K562 (cell line): ENCODE measurements around the gene GPX7. TPM values are rescaled to one million over a fixed set of nuclear protein-coding genes. Genes with fewer than 3 reads are reported as not detected.

Source experiments
- ADNP ChIP-seq: fragments of 200-800 bp; sonication (Bioruptor generic); IDR thresholded peaks from 2 replicates; pipeline ENCODE4 v1.6.1; 2016; ENCODE audit warnings: missing genetic modification characterization, missing compliant biosample characterization
- DPF2 ChIP-seq: fragments of 450-650 bp; IDR thresholded peaks from 2 replicates; pipeline ENCODE4 v1.6.1; 2016
- FOXJ2 ChIP-seq: fragments of 200-800 bp; sonication (Bioruptor generic); IDR thresholded peaks from 2 replicates; pipeline ENCODE4 v1.6.1; 2016; ENCODE audit warnings: missing genetic modification characterization, missing compliant biosample characterization
- GABPB2 ChIP-seq: fragments of 250-450 bp; sonication (Bioruptor Pico); conservative IDR thresholded peaks from 2 replicates; pipeline ENCODE4 v1.5.1; 2021; ENCODE audit warnings: mild to moderate bottlenecking
- GATAD2B ChIP-seq: fragments of 450-650 bp; IDR thresholded peaks from 2 replicates; pipeline ENCODE4 v1.6.1; 2017; ENCODE audit warnings: mild to moderate bottlenecking, borderline replicate concordance
- ZSCAN29 ChIP-seq: fragments of 450-650 bp; IDR thresholded peaks from 2 replicates; pipeline ENCODE4 v1.6.1; 2017
- polyA plus RNA-seq, 8 experiments: library from polyadenylated mRNA; depleted of rRNA in 4 of 8; stranded (reverse) in 5 of 8; unstranded in 3 of 8; fragments of >200 nt; fragmentation: Nextera tagmentation in 2 of 8; fragmentation: Illumina TruSeq in 1 of 8; extraction: Ambion mirVana in 2 of 8; extraction: Trizol in 1 of 8; gene quantifications; 2 replicates each; pipeline versions ENCODE4 v1.2.1 to v1.2.3, GENCODE V29; 2011 to 2014; ENCODE audit warnings: inconsistent platforms in 1 of 8, missing spikeins in 1 of 8
- total RNA-seq, 7 experiments: library from RNA; depleted of rRNA in 6 of 7; stranded (reverse); fragments of >200 nt in 6 of 7; fragmentation: Illumina TruSeq in 2 of 7; extraction: Trizol in 2 of 7; gene quantifications; 2 replicates each; pipeline versions ENCODE4 v1.2.1 to v1.2.3, GENCODE V29; 2011 to 2021; ENCODE audit warnings: low replicate concordance in 1 of 7
- TF ChIP-seq, protein P1 (sequence below): fragments of 450-650 bp; IDR thresholded peaks from 2 replicates; pipeline ENCODE4 v1.6.1; 2016; ENCODE audit warnings: mild to moderate bottlenecking, moderate library complexity
- TF ChIP-seq, protein P2 (sequence below), 2 experiments: fragments of 450-650 bp; IDR thresholded peaks; 2 replicates each; pipeline ENCODE4 v1.6.1; 2018; ENCODE audit warnings: mild to moderate bottlenecking in 2 of 2, low read depth in 1 of 2; ENCODE audit not compliant: partially characterized antibody in 2 of 2
- TF ChIP-seq, protein P3 (sequence below): fragments of 250-450 bp; sonication (Bioruptor Pico); IDR thresholded peaks from 2 replicates; pipeline ENCODE4 v1.4.0; 2020; ENCODE audit warnings: borderline replicate concordance

Gene GPX7
- total and polyA plus RNA-seq, 9 of the 15 experiments (the other 6 are each of a cell fraction or from before 2014, with no cell fraction given): 0.08 TPM; not detected in 8

DNA sequence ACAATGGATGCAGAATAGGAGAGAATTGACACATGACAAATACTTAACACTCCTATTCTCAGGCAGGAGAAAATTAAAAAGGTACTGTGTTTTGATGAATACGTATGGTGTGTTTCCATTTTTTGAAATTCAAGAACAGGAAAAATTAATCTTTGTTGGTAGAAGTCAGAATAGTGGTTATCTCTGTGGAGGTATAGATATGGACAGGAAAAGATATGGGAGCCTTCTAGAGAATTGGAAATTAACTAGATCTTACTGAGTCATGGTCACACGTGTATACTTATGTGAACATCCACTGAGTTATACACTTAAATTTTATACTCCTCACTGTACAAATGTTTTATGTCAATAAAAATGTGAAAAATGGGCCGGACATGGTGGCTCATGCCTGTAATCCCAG is 39.4 kb upstream of the GPX7 start (continued):
- TF ChIP-seq, protein P1, sequence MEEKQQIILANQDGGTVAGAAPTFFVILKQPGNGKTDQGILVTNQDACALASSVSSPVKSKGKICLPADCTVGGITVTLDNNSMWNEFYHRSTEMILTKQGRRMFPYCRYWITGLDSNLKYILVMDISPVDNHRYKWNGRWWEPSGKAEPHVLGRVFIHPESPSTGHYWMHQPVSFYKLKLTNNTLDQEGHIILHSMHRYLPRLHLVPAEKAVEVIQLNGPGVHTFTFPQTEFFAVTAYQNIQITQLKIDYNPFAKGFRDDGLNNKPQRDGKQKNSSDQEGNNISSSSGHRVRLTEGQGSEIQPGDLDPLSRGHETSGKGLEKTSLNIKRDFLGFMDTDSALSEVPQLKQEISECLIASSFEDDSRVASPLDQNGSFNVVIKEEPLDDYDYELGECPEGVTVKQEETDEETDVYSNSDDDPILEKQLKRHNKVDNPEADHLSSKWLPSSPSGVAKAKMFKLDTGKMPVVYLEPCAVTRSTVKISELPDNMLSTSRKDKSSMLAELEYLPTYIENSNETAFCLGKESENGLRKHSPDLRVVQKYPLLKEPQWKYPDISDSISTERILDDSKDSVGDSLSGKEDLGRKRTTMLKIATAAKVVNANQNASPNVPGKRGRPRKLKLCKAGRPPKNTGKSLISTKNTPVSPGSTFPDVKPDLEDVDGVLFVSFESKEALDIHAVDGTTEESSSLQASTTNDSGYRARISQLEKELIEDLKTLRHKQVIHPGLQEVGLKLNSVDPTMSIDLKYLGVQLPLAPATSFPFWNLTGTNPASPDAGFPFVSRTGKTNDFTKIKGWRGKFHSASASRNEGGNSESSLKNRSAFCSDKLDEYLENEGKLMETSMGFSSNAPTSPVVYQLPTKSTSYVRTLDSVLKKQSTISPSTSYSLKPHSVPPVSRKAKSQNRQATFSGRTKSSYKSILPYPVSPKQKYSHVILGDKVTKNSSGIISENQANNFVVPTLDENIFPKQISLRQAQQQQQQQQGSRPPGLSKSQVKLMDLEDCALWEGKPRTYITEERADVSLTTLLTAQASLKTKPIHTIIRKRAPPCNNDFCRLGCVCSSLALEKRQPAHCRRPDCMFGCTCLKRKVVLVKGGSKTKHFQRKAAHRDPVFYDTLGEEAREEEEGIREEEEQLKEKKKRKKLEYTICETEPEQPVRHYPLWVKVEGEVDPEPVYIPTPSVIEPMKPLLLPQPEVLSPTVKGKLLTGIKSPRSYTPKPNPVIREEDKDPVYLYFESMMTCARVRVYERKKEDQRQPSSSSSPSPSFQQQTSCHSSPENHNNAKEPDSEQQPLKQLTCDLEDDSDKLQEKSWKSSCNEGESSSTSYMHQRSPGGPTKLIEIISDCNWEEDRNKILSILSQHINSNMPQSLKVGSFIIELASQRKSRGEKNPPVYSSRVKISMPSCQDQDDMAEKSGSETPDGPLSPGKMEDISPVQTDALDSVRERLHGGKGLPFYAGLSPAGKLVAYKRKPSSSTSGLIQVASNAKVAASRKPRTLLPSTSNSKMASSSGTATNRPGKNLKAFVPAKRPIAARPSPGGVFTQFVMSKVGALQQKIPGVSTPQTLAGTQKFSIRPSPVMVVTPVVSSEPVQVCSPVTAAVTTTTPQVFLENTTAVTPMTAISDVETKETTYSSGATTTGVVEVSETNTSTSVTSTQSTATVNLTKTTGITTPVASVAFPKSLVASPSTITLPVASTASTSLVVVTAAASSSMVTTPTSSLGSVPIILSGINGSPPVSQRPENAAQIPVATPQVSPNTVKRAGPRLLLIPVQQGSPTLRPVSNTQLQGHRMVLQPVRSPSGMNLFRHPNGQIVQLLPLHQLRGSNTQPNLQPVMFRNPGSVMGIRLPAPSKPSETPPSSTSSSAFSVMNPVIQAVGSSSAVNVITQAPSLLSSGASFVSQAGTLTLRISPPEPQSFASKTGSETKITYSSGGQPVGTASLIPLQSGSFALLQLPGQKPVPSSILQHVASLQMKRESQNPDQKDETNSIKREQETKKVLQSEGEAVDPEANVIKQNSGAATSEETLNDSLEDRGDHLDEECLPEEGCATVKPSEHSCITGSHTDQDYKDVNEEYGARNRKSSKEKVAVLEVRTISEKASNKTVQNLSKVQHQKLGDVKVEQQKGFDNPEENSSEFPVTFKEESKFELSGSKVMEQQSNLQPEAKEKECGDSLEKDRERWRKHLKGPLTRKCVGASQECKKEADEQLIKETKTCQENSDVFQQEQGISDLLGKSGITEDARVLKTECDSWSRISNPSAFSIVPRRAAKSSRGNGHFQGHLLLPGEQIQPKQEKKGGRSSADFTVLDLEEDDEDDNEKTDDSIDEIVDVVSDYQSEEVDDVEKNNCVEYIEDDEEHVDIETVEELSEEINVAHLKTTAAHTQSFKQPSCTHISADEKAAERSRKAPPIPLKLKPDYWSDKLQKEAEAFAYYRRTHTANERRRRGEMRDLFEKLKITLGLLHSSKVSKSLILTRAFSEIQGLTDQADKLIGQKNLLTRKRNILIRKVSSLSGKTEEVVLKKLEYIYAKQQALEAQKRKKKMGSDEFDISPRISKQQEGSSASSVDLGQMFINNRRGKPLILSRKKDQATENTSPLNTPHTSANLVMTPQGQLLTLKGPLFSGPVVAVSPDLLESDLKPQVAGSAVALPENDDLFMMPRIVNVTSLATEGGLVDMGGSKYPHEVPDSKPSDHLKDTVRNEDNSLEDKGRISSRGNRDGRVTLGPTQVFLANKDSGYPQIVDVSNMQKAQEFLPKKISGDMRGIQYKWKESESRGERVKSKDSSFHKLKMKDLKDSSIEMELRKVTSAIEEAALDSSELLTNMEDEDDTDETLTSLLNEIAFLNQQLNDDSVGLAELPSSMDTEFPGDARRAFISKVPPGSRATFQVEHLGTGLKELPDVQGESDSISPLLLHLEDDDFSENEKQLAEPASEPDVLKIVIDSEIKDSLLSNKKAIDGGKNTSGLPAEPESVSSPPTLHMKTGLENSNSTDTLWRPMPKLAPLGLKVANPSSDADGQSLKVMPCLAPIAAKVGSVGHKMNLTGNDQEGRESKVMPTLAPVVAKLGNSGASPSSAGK: peak; percentile 27; the same call in 1 of the 2 replicates
- TF ChIP-seq DPF2 (peak; percentile 36; the same call in 1 of the 2 replicates), GABPB2 (CRISPR knock-in tag) (no peak), GATAD2B (0 out of 2 replicates have a peak, but pooled peaks have one; percentile 58), ZSCAN29 (no peak), FOXJ2 (tag) (0 out of 2 replicates have a peak, but pooled peaks have one; percentile 35), ADNP (tag) (peak; percentile 33; the same call in 1 of the 2 replicates)
- TF ChIP-seq, protein P2, sequence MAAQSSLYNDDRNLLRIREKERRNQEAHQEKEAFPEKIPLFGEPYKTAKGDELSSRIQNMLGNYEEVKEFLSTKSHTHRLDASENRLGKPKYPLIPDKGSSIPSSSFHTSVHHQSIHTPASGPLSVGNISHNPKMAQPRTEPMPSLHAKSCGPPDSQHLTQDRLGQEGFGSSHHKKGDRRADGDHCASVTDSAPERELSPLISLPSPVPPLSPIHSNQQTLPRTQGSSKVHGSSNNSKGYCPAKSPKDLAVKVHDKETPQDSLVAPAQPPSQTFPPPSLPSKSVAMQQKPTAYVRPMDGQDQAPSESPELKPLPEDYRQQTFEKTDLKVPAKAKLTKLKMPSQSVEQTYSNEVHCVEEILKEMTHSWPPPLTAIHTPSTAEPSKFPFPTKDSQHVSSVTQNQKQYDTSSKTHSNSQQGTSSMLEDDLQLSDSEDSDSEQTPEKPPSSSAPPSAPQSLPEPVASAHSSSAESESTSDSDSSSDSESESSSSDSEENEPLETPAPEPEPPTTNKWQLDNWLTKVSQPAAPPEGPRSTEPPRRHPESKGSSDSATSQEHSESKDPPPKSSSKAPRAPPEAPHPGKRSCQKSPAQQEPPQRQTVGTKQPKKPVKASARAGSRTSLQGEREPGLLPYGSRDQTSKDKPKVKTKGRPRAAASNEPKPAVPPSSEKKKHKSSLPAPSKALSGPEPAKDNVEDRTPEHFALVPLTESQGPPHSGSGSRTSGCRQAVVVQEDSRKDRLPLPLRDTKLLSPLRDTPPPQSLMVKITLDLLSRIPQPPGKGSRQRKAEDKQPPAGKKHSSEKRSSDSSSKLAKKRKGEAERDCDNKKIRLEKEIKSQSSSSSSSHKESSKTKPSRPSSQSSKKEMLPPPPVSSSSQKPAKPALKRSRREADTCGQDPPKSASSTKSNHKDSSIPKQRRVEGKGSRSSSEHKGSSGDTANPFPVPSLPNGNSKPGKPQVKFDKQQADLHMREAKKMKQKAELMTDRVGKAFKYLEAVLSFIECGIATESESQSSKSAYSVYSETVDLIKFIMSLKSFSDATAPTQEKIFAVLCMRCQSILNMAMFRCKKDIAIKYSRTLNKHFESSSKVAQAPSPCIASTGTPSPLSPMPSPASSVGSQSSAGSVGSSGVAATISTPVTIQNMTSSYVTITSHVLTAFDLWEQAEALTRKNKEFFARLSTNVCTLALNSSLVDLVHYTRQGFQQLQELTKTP (IDR thresholded peaks at IDR 0.05; ENCODE audit: low read depth in 1 of 2, partially characterized antibody in 2 of 2): no peak
- TF ChIP-seq, protein P3, sequence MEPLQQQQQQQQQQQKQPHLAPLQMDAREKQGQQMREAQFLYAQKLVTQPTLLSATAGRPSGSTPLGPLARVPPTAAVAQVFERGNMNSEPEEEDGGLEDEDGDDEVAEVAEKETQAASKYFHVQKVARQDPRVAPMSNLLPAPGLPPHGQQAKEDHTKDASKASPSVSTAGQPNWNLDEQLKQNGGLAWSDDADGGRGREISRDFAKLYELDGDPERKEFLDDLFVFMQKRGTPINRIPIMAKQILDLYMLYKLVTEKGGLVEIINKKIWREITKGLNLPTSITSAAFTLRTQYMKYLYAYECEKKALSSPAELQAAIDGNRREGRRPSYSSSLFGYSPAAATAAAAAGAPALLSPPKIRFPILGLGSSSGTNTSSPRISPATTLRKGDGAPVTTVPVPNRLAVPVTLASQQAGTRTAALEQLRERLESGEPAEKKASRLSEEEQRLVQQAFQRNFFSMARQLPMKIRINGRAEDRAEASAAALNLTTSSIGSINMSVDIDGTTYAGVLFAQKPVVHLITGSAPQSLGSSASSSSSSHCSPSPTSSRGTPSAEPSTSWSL (CRISPR knock-in tag): no peak
